ENCODE measurements around the gene MDK.

Gene MDK

DNA sequence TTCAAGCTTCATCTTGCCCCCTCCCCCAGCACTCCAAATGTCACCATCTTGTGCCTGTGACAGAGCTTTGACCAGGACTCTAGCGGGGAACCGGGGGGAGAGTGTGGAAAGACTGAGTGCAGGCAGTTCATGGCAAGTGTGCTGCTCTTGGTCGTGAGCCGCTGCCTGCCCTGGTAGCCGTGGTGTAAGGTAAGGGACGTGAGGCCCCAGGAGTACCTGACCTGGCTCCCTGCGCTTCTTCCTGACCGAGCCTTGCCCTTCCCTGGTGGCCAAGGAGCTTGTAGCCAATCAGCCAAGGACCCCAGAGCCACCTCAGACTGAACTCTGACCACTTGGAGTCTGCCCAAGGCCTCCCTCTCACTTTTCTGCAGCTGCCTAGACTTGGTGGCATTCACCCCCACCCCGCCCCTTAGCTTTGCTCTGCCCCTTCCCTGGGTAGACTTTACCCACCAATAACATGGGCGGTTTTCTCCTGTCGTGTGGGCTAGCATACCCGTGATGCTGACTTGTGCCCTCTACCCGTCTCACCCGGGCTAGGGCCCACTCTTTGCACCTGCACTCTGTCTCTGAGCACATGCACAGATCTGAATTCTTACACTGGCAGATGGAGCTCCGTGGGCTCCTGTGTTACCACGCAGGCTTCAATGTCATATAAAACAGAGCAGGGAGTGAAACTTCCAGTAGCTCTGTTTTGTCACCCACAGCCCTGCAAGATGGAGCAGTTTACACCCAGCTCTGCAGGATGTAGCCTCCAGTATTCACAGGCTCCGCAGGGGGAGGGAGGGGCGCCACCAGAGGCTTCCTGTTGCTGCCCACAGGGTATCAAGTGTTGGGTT is 32.7 kb upstream of the MDK start:
- DNase-seq: peak; percentile 71

DNA sequence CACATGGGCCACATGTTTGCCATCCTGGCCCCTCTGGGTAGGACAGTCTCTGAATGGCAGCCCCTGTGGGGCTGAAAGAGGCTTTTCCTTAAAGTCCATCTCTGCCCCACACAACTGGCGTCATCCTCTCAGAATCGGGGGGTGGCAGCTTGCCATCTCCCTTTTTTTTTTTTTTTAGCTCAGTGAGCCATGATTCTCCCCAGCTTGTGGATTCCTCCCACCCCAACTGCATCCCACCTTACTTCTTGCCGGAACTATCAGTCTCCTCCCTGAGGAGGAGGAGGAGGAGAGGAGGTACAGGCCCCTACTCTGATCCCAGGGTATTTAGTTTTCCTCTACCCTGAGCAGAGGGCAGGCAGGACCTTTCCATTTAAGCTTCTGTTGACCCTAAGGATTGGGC is 30.8 kb upstream of the MDK start:
- DNase-seq: no peak

DNA sequence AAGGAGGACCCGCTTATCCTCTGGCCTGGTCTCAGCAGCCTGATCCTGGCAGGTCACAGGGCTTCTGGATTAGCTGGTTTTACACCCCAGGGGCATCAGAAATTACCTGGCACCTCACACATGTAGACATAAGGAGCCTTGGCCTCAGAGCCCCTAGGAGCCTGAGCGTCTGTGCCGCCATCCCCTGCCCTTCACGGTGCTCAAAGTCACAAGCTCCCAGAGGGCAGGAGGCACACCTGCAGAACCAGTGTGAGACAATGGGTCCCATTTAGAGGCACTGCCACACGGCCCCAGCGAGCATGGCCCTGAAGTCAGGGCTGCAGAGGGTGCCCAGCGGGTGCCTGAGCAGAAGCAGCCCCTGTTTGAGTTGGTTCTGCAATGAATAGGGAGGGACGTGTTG is 30.3 kb upstream of the MDK start:
- no peak for DNase-seq

DNA sequence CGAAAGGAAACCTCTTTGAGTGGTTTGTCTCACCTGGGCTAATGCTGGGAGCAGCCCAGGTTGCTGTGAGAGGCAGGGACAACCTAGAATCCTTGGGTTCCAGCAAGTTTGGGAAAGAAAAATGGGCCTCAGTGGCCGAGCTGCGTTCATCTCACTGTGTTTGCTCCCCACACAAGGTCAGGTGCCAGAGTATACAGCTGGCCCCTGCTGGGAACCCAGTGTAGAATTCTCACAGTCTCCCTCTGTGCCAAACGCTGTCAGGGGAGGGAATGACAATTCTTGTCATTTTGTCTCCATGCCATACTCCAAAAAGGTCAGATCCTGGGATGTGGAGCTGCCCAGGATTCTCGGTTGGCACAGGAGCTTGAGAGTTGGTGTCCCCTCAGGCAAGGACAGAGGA is 29.9 kb upstream of the MDK start:
- no peak for DNase-seq

DNA sequence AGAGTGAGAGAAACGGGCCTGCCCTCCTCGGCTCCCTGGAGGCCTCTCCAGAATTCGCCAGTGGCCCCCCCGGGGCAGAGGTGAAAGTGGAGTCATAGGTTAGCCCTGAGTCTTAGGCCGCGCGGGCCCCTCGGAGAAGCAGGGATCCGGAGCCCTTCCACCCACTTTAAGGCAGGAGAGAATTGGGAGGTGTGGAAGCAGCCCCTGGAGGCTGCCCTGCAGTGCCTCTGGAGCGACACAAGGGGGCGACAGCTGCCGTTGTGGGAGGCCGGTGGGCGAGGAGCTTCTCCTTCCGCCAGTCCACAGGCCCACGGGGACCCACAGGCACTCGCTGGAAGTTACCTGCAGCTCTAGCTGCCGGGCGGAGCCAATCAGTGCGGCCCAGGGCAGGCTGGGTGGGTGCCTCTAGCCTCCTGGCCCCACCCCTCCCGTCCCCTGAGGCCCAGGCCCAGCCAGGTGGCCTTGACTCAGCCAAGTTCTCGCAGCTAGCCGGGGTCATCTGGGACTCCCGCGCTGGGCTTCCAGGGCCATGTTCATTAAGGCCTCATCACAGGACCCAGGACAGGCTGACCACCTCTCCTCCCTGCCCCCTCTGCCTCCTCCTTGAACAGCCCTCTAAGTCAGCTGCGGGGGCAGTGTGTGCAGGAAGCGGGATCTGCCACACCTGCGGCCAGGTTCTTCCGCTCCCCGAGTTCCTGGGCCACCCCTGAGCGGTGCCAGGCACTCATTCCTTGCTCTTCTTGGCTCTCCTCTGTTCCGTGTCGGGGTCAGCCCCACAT is 29.2 kb upstream of the MDK start:
- DNase-seq: peak; percentile 88

DNA sequence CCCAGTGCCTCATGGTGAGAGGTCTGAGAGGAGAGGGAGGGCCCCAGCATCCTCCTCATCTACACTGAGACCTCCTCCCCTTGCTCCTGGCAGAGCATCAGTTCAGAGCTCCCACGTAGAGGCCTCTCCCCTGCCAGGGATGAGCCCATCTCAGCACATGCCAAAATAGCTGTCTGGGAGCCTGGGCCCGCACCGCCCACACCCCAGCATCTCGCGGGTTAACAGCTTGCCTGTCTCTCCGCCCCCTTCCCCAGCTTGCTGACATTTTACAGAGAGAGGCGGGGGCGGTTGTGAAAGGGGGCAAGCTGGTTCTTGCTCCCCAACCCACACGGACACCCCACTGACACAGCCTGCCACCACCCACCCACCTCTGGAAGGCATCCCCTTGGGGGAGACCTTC is 27.8 kb upstream of the MDK start:
- no peak for DNase-seq

DNA sequence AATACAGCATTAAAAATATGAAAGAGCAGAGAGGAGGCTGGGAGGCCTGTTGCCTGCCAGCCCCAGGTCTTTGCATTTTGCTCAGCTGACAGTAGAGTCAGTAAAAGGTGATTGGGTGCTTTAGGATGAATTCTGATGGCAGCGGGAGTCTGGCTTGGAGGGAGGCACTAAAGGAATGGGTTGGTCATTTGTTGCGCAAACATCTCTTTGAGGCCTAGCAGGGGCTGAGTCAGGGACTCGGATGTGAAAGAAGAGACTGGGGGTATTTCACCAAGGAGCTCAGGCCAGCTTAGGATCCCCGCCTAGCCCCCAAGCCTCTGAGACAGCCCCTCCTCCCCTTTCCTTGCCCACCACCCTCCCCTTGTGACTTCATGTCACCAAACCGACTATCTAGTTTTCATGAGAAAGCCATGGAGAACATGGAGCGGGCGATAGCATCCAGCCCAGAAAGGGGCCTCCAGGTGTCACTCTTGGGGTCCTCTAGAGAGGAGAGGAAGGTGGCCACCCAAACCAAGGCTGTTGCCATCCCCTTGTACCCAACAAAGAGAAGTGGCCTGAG is 24.5 kb upstream of the MDK start:
- no peak for DNase-seq

DNA sequence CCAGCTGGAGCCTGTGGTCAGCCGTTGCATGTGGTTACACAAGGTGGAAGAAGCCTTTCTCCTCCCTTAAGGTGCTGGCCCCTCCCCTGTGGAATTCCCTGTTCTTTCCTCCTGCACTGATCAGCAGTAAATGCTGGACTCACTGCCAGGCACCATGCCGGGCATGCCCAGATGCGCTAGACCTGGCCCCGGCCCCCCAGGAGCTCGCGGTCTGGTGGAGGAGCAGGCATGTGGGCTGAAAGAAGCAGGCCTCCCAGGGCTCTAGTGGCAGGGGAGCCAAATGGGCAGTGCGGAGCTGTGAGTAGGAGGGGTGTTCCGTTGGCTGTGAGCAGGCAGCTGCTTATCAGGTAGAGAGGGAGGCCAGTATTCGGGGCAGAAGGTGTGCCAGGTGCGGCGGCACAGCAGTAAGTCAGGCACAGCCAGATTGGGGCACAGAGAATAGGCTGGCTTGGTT is 24.0 kb upstream of the MDK start:
- DNase-seq: no peak

DNA sequence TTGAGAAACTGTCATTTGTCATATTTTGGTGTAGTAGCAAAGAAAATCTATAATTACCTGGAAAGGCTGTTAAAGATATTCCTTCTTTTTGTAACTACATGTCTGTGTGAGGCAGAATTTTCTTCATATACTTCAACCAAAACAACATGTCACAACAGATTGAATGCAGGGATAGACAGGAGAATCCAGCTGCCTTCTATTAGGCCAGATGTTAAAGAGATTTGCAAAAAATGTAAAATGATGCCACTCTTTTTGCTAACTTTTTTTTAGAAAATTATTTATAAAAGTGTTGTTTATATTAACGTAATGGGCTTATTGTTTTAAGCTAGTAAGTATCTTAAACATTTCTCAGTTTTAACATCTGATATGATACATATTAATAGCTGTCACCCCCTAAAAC is 21.5 kb upstream of the MDK start:
- DNase-seq: no peak

DNA sequence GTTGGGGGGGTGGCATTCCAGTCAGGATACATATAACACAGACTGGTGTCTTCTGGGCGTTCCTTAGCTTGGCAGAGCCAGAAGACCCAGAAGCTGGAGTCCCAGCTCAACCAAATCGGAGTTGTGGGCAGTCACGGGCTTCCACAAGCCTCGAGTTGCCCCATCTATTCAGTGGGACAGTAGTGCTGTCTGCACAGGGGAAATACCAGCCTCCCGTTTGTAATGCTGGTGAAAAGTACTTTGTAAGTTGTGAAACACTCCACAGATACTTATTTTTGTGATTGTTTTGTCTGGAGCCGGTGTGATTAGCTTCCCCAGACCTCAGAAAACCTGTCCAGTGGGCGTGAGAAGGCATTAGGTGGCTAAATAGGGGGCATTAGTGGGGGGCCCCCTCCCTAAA is 20.6 kb upstream of the MDK start:
- no peak for DNase-seq

DNA sequence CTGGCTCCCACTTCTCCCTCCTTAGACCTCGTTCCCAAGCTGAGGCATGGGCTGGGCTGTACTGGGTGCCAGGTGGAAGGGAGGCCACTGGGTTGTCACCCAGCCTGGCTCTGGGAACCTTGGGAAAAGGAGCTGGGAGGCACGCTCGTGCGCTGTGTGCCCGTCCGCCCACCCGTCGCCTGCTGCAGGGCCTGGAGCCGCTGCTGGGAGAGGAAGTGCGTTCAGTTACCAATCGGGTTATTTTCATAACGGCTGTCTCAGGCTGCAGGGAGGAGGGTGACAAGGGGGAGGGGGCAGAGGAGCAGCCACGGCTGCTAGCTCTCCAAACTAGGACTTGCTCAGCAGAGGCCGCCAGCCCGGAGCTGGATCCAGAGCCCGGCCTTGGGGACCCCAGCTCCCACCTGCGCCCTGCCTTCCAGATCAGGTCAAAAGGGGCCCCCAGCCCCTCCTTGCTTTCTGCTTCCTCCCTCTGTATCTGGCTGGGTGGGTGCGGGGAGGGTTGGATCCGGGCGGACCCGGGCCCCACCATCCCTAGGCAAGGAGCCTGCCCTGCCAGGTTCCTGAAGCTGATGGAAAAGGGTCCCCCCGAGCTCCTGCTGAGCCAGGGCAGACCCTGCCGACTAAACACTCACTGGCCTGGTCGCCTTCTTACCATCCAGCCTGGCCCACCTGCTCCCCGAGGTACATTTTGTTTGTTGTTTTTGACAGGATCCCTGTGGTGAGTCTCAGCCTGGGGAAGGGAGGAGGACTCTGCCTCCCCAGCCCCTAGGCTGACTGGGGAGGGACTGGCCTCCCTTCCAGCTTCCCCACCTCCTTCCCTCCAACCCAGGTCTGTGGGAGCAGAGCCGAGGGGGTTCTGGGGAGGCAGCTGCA is 19.9 kb upstream of the MDK start:
- peak; percentile 63 for DNase-seq

DNA sequence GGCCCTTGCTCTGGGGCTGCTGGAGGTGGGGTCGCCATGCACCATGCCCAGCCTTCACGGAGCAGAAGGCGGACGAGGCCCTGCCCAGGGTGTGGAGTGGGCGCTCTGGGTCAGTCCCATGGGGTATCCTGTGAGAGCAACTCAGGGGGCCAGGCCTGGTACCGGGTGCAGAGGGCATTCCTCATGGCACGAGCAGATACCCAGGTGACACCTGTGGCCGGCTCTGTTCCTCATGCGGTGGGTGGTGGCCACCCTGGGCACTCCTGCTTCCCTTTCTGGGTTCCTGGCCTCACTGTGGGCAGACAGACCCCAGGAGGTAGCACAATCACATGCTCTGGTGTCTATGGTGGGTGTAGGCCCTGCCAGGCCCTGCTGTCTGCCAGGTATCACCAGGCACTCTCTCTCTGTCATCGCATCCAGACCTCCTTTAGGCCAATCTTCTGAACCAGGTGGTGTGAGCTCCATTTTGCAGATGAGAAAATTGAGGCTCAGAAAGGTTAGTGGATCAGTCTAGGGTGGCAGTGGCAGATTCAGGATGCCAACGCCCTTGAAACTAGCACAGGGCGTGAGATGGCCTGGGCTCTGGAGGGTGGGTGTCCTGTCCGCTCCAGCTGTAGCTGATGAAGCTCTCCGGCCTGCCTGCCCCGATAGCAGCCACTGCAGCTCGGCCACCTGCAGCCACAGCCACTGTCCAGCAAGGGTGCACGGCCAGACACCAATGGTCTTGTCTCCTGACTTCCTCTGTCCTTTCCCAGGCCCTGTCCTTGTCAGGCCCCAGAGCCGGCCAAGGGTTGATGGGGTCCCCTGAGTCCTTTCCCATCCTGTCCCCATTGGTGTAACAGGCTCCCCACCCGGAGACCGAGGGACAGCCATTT is 19.1 kb upstream of the MDK start:
- DNase-seq: no peak

DNA sequence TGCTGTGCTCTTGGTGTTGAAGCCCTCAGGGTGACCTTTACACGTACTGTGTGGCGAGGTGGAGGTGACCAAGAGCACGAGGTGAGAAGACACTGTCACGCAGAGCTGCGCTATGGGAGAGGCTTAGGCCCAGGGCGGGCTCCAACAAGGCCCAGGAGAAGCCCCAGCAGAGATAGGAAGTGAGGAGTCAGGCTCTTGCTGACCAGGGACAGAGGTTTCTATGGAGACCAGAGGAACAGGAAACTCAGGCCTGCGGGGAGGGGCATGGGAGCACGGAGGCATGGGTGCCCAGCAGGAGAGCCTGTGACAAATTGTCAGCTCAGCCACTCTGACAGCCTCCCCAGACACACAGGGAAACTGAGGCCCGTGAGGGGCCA is 18.4 kb upstream of the MDK start:
- DNase-seq: no peak

DNA sequence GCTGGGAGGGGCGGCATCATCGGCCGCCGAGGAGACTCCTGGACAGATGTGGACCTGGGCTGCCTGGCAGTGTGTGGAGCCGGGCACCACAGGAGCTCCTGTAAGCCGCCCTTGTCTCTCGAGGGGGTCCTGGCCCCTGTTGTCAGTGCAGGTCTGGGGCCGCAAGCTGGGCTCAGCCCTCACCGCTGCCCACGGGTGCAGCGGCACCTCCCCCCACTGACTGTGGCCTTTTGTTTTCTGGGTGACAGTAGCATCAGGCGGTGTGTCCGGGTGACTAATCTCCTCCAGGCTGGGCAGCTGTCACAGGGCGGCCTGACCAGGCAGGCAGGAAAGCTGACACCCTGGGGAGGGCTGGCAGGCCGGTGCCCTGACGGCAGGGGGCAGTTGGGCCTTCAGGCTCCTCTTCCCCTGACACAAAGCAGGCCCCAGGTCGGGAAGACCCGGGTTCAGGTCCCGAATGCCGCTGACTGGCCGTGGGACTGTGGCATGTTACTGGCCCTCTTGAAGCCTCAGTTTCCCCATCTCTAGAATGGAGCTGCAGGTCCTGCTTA is 17.9 kb upstream of the MDK start:
- DNase-seq: no peak

DNA sequence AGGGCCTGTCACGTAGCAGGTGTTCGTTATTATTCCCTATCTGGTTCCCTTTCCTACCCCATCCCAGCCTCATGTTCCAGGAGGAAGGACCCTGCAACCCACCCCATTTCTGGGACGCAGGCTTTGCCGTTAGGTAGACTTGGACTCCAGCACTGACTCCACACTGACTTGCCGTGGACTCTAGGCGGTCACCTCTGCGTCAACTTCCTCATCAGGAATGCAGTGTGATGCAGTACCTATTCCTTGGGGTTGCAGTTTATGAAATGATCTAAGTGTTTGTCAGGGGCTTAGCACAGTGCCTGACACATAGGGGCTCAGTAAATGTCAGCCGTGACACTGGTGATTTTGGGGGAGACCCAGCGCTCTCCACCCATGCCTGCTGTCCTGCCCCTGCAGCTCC is 17.4 kb upstream of the MDK start:
- DNase-seq: no peak

DNA sequence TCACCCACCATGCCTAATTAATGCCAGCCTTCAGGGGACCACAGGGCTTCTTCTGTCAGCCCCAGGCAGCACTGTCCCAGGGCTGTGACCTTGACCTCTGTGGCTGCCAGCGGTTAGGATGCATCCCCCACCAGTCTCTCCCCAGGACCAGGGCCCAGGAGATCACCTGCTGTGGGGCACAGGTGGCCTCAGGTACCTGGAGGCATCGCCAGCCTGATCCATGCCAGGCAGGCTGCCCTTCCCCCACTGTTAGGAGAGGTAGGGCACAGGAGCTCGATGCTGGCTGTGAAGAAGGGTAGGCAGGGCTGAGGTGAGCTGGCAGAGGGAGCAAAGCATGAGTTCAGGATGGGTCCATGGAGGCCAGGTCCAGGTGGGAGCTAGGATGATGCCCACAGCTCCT is 16.7 kb upstream of the MDK start:
- DNase-seq: no peak

DNA sequence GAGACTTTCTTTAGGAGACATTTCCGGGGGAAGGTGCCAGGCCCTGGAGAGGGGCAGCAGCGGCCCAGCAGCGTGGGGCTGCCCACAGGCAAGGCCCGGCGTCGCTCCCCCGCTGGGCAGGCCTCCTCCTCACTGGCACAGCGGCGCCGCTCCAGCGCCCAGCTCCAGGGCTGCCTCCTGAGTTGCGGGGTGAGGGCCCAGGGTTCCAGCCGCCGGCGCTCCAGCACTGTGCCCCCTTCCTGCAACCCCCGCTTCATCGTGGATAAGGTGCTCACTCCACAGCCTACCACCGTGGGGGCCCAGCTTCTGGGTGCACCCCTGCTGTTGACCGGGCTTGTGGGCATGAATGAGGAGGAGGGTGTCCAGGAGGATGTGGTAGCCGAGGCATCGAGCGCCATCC is 15.2 kb upstream of the MDK start:
- no peak for DNase-seq

DNA sequence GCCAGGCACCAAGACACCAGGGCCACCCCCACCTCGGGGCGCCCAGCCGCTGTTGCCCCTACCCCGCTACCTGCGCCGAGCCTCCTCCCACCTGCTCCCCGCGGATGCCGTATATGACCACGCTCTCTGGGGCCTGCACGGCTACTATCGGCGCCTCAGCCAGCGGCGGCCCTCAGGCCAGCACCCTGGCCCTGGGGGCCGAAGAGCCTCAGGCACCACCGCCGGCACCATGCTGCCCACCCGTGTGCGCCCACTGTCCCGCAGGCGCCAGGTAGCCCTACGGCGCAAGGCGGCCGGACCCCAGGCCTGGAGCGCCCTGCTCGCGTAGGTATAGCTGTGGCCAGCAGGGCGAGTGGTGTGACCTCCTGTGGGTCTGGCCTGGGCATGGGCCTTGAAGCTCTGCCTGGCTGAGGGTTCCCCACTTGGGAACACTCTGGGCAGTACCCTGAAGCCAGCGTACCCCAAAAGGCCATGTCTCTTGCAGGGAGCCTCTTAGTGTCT is 14.8 kb upstream of the MDK start:
- no peak for DNase-seq

DNA sequence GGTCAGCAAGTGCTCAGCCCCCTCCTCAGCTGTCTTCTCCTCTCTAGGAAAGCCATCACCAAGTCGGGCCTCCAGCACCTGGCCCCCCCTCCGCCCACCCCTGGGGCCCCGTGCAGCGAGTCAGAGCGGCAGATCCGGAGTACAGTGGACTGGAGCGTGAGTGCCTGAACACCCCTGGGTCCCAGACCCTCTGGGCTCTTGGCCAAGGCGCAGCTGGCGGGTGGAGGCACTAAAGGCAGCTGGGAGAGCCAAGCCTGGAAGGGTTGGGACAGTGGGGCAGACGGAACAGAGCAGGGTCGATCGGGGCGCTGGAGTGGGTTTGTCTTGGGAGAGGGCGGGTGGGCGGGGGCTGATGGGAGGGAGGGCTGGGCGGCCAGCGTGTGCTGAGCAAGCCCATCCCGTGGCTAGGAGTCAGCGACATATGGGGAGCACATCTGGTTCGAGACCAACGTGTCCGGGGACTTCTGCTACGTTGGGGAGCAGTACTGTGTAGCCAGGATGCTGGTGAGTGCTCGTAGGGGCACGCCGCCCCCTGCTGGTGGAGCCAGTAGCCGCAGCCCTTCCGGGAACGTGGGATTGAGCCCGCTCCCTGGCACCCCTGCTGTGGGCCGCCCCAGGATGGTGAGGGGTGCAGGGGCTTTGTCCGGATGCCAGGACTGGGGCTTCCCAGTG is 14.1 kb upstream of the MDK start:
- DNase-seq: peak; percentile 80

DNA sequence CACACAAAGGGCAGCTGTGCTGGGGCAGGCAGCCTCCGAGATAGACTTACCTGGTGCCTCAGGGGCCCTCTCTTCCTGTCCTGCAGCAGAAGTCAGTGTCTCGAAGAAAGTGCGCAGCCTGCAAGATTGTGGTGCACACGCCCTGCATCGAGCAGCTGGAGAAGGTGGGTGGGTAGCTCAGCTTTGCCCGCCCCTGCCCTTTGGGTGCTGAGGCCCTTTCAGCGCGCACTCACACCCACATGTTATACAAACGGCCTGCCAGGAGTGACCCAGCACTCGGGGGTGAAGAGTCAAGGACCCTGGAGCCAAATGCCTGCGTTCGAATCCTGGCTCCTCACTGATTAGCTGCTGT is 13.6 kb upstream of the MDK start:
- no peak for DNase-seq
